PC-9 (cell line): Measurements from ENCODE around the gene DDX27. TPM values are rescaled to one million over a fixed set of nuclear protein-coding genes. Genes with fewer than 3 reads are reported as not detected.

ENCODE experiments used
- BruUV-seq: library from RNA; stranded (reverse); fragments of 400-500 nt; replicated peaks from 2 replicates; lab custom pipeline; 2021; lab: Mats Ljungman, UMichigan
- CTCF ChIA-PET: fragments of 300-600 bp; sonication (Branson Sonifier 250); formaldehyde crosslinking; loops from one replicate; lab custom pipeline; 2022; ENCODE audit warnings: antibody characterized with exemption; lab: Charles Lee
- POLR2A ChIA-PET: fragments of 300-600 bp; sonication (Branson Sonifier 250); formaldehyde crosslinking; loops from one replicate; lab custom pipeline; 2022; ENCODE audit warnings: antibody characterized with exemption; ENCODE audit not compliant: unreplicated experiment; lab: Charles Lee
- DNase-seq, 2 experiments: peaks; one replicate each; pipeline versions ENCODE4 v3.0.0 to v3.0.0-alpha.2; 2015 to 2022; ENCODE audit warnings: mixed read lengths in 1 of 2
- H2AFZ ChIP-seq: fragments of 200-600 bp; sonication (generic); 2 replicates; pipeline ENCODE4 v1.8.1; 2017; ENCODE audit warnings: antibody characterized with exemption
- H3F3A ChIP-seq: fragments of 200-600 bp; sonication (generic); 2 replicates; pipeline ENCODE4 v1.8.1; 2017; ENCODE audit warnings: antibody characterized with exemption, mild to moderate bottlenecking, low read depth; ENCODE audit not compliant: insufficient read depth
- H3K27ac ChIP-seq: fragments of 200-600 bp; sonication (generic); 2 replicates; pipeline ENCODE4 v1.6.1; 2016; ENCODE audit warnings: mixed run types
- H3K27me3 ChIP-seq: fragments of 200-600 bp; sonication (generic); 2 replicates; pipeline ENCODE4 v1.6.1; 2016; ENCODE audit warnings: low read depth, mixed run types; ENCODE audit not compliant: insufficient read depth
- H3K36me3 ChIP-seq: fragments of 200-600 bp; sonication (generic); 2 replicates; pipeline ENCODE4 v1.6.1; 2016; ENCODE audit warnings: low read depth, mixed run types
- H3K4me1 ChIP-seq: fragments of 200-600 bp; sonication (generic); replicated peaks from 2 replicates; pipeline ENCODE4 v1.6.1; 2016; ENCODE audit warnings: mixed run types; ENCODE audit not compliant: insufficient read depth
- H3K4me2 ChIP-seq: fragments of 200-600 bp; sonication (generic); 2 replicates; pipeline ENCODE4 v1.6.1; 2017; ENCODE audit warnings: mixed run types
- H3K4me3 ChIP-seq: fragments of 200-600 bp; sonication (generic); 2 replicates; pipeline ENCODE4 v1.6.1; 2016; ENCODE audit warnings: mixed run types
- H3K79me2 ChIP-seq: fragments of 200-600 bp; sonication (generic); 2 replicates; pipeline ENCODE4 v1.6.1; 2017; ENCODE audit warnings: low read depth, mixed run types
- H3K9me2 ChIP-seq: fragments of 200-600 bp; sonication (generic); 2 replicates; pipeline ENCODE4 v1.8.1; 2017; ENCODE audit warnings: mild to moderate bottlenecking; ENCODE audit not compliant: insufficient read depth
- H3K9me3 ChIP-seq: fragments of 200-600 bp; sonication (generic); 2 replicates; pipeline ENCODE4 v1.8.1; 2016; ENCODE audit warnings: low read depth; ENCODE audit not compliant: insufficient read depth
- H4K20me1 ChIP-seq: fragments of 200-600 bp; sonication (generic); 2 replicates; pipeline ENCODE4 v1.8.1; 2017; ENCODE audit not compliant: insufficient read depth
- EZH2 ChIP-seq: fragments of 200-600 bp; sonication (generic); IDR thresholded peaks from 2 replicates; pipeline ENCODE4 v1.8.0; 2017; ENCODE audit warnings: antibody characterized with exemption, low read depth
- intact Hi-C: fragments of 100-400 bp; cut with micrococcal nuclease; formaldehyde crosslinking; loops from one replicate; pipeline ENCODE4 v1.10.0; 2022; ENCODE audit not compliant: unreplicated experiment
- total RNA-seq: library from RNA; stranded (reverse); gene quantifications from 2 replicates; pipeline ENCODE4 v1.2.3, GENCODE V29; 2021
- TF ChIP-seq, protein P1 (sequence below): fragments of 200-600 bp; sonication (generic); conservative IDR thresholded peaks from 2 replicates; pipeline ENCODE4 v1.6.1; 2017; ENCODE audit warnings: mixed run types, antibody characterized with exemption, mild to moderate bottlenecking, moderate library complexity

Gene DDX27
- total RNA-seq, 1 experiment from 2014 or later = 64.4 TPM

DNA sequence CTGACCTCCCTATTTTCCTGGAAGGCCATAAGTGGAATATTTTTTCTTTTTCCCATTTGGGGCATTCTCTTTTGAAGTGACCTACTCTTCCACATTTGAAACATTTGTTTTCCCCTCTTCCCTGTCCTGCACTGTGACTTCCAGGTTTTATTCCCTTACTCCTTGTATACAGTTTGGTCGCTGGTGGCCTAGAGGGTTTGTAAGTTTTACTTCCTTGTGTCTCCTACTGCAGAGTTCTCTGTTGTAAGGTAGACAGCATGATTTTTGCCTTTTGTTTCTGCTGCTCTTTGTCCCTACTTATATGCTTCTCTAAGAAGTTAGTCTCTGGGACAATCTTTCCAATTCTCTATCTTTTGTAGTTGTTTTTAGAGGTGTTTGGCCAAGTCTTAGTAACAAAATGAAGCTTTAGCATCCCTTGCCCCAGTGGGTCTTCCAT, 66.0 kb downstream of the DDX27 start:
- Histone ChIP-seq H3K36me3 (peaks cover 94% of the 10 kb centered on the region), H4K20me1 (peaks cover 100% of the 10 kb centered on the region), H3K4me3 (peak overlapping the region; percentile 98), H2AFZ (no peak overlapping the region), H3K27ac (peak overlapping the region; percentile 82), H3K4me1 (peaks cover 91% of the 10 kb centered on the region), H3K79me2 (peaks cover 86% of the 10 kb centered on the region), H3K27me3 (peaks cover 18% of the 10 kb centered on the region), H3K4me2 (peak overlapping the region; percentile 92), H3K9me2 (no peaks in the 10 kb centered on the region), H3K9me3 (peaks cover 69% of the 10 kb centered on the region), H3F3A (peaks cover 100% of the 10 kb centered on the region)
- no TSS peak for BruUV-seq
- ChIA-PET POLR2A (no interaction called here), CTCF (no interaction called here)
- intact Hi-C loops = no loop called here
- no peak for DNase-seq
- TF ChIP-seq, protein P1, sequence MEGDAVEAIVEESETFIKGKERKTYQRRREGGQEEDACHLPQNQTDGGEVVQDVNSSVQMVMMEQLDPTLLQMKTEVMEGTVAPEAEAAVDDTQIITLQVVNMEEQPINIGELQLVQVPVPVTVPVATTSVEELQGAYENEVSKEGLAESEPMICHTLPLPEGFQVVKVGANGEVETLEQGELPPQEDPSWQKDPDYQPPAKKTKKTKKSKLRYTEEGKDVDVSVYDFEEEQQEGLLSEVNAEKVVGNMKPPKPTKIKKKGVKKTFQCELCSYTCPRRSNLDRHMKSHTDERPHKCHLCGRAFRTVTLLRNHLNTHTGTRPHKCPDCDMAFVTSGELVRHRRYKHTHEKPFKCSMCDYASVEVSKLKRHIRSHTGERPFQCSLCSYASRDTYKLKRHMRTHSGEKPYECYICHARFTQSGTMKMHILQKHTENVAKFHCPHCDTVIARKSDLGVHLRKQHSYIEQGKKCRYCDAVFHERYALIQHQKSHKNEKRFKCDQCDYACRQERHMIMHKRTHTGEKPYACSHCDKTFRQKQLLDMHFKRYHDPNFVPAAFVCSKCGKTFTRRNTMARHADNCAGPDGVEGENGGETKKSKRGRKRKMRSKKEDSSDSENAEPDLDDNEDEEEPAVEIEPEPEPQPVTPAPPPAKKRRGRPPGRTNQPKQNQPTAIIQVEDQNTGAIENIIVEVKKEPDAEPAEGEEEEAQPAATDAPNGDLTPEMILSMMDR = no peak
- no peak for TF ChIP-seq EZH2

DNA sequence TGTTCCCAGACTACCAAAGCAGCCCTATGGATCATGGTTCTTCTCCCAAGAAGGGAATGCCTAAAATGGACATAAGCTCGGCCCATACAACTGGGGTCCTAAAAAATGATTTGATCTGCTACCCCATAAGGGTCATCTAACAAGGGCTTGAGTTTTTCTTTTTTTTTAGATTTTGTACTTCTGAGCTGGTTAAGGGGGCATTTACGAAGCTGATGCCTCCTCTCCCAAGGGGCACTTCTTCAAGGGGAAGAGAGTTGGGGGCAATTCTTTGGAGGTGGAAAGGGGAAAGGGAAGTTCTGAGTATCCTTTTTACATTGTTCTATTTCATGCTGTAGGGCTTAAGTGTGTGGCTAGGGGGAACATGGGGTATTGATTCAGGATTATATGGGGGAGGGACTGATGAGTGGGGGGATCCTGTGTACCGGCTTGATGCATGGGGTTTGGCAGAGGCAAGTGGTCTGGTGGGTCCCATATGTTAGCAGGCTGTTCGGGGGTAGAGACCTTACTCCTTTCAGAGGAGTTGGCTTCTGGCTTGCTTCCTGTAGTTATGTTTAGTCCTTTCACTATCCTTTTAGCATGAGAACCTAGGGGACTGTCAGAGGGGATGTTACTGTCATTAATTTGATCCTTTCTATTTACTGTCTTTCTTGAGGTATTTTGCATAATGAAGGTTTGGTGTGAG, 66.7 kb downstream of the DDX27 start:
- H3K36me3 ChIP-seq = peaks cover 94% of the 10 kb centered on the region
- CTCF ChIA-PET = no interaction called here
- intact Hi-C loops = no loop called here

DNA sequence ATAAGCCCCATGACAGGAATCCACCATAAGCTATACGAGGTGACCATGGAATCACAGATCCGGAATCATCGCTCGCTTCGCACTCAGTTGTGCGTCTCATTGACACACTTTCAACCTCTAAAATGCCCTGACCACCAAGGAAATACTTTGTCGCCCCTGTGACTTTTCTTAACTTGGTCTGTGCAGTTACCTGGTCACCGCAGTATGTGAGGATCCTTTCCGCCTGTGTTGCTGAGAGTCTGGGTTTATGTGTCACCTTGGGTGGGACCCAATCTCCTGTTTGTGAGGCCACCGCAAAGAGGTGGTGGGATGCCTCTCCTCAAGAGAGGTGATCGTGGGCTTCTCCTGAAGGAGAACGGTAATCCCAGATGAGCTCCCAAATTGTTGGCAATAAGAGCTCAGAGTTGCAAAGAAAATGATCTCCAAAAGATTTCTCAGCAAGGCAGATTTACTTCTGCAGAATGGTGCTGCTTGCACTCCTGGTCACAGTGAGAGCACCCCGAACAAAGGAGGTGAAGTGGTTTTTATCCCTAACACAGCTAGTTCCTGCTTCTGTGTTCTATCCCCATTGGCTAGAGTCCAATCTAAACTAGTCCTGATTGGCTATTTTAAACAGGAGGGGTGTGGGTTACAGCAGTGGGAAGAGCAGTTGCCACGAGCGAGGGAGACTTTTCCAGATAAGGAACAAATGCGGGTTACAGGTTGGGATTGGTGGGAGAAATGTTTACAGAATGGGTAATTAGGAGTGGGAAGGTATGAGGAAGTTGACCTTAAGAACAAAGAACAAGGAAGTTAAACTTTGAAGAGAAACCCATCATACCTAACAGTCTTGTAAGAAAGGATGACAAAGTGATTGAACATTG, 67.7 kb downstream of the DDX27 start:
- DNase-seq = peak; percentile 34 to 94
- Histone ChIP-seq H3K9me3 (peaks cover 54% of the 10 kb centered on the region), H4K20me1 (peaks cover 98% of the 10 kb centered on the region), H3K4me3 (peak overlapping the region; percentile 98), H3K4me2 (peak overlapping the region; percentile 92), H3K27ac (peak overlapping the region; percentile 82), H3K27me3 (peaks cover 9% of the 10 kb centered on the region; the same call in 1 of the 2 replicates), H3K79me2 (peaks cover 69% of the 10 kb centered on the region), H2AFZ (no peak overlapping the region), H3K9me2 (no peaks in the 10 kb centered on the region), H3F3A (peaks cover 100% of the 10 kb centered on the region), H3K4me1 (peaks cover 75% of the 10 kb centered on the region), H3K36me3 (peaks cover 88% of the 10 kb centered on the region)
- POLR2A ChIA-PET = interaction anchor here (0.7 kb wide), 1 partner anchor 19 kb away, joined by 5 read pairs; no protein-coding TSS in a partner anchor
- CTCF ChIA-PET = interaction anchor here (0.6 to 0.7 kb wide), 2 partner anchors 19 to 41 kb away, joined by 3 to 4 read pairs; no protein-coding TSS in a partner anchor
- TSS peak; percentile 52 for BruUV-seq
- intact Hi-C loops = no loop called here
- no peak for TF ChIP-seq EZH2
- TF ChIP-seq, protein P1 = no peak

More for the DNA sequence above, 66.7 kb downstream of the DDX27 start:
- POLR2A ChIA-PET = no interaction called here
- Histone ChIP-seq H3K27ac (peak overlapping the region; percentile 82), H3K9me3 (peaks cover 63% of the 10 kb centered on the region), H3K9me2 (no peaks in the 10 kb centered on the region), H2AFZ (no peak overlapping the region), H3K4me3 (peak overlapping the region; percentile 98), H3K27me3 (peaks cover 13% of the 10 kb centered on the region), H3K4me2 (peak overlapping the region; percentile 92), H4K20me1 (peaks cover 100% of the 10 kb centered on the region), H3K79me2 (peaks cover 79% of the 10 kb centered on the region), H3F3A (peaks cover 100% of the 10 kb centered on the region), H3K4me1 (peaks cover 84% of the 10 kb centered on the region)
- no TSS peak for BruUV-seq
- DNase-seq = no peak
- no peak for TF ChIP-seq EZH2
- TF ChIP-seq, protein P1 = no peak
